HFFc6 (cell line): ENCODE results near the gene FOXD3. TPM values are rescaled to one million over a fixed set of nuclear protein-coding genes. Genes with fewer than 3 reads are reported as not detected.

ENCODE experiments used
- DNase-seq: peaks from one replicate; pipeline ENCODE4 v3.0.0-alpha.2; 2018
- H3K27ac Mint-ChIP-seq: 2 replicates; pipeline ENCODE4 v1.8.0; 2020; ENCODE audit warnings: mild to moderate bottlenecking, mixed read lengths
- H3K27me3 Mint-ChIP-seq: 2 replicates; pipeline ENCODE4 v1.8.0; 2021; ENCODE audit warnings: mild to moderate bottlenecking, moderate library complexity, mixed read lengths; ENCODE audit not compliant: insufficient read depth
- H3K36me3 Mint-ChIP-seq: 2 replicates; pipeline ENCODE4 v1.8.0; 2021; ENCODE audit warnings: low read depth, mixed read lengths
- H3K4me1 Mint-ChIP-seq: 2 replicates; pipeline ENCODE4 v1.8.0; 2020; ENCODE audit warnings: low read depth, mixed read lengths
- H3K4me3 Mint-ChIP-seq: 2 replicates; pipeline ENCODE4 v1.8.0; 2020; ENCODE audit warnings: mild to moderate bottlenecking, moderate library complexity, mixed read lengths
- H3K9me3 Mint-ChIP-seq: 2 replicates; pipeline ENCODE4 v1.8.0; 2020; ENCODE audit warnings: mild to moderate bottlenecking, mixed read lengths
- CTCF ChIP-seq: fragments of 200-600 bp; sonication (generic); IDR thresholded peaks from 2 replicates; pipeline ENCODE4 v1.5.0; 2021; ENCODE audit warnings: antibody characterized with exemption, mild to moderate bottlenecking
- total RNA-seq, 6 experiments: library from RNA; stranded (reverse); fragmentation: NEBNext Ultra II Directional; extraction: Animal tissue kit (Norgen Biotek cat#: 25700); gene quantifications; 2 replicates in 1 of 6; 3 replicates in 5 of 6; pipeline ENCODE4 v1.2.3, GENCODE V29; 2021

FOXD3 gene
- total RNA-seq, 6 experiments from 2014 or later: not detected

GRCh38 chr1:63277195-63278192 is 44.9 kb upstream of the FOXD3 start:
- H3K9me3 Mint-ChIP-seq: no peaks in the 10 kb centered on the region; the same call in 1 of the 2 replicates
- TF ChIP-seq CTCF: no peak
- H3K36me3 Mint-ChIP-seq: no peaks in the 10 kb centered on the region
- H3K27ac Mint-ChIP-seq: no peak overlapping the region
- DNase-seq: no peak
- no peak overlapping the region for H3K4me3 Mint-ChIP-seq
- H3K4me1 Mint-ChIP-seq: no peaks in the 10 kb centered on the region
- no peaks in the 10 kb centered on the region for H3K27me3 Mint-ChIP-seq

DNA sequence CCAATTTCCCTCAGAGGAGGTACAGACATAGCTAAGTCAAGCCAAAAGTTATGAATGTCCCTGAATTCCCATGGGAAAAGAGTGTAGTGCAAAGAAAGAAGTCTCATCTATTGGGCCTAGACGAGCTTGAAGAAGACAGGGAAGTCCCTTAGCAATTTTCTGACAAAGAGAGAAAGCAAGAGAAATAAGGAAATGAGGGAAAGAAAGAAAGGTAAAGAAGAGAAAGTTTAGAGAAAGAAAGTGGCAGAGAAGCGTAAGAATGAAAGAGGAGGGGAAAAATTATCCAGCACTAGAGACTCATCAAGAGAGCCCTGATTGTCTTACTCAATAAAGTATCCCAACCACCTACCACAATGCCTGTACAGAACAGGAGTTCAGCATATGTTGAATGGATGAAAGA is 40.6 kb upstream of the FOXD3 start:
- DNase-seq: no peak
- Mint-ChIP-seq H3K4me3 (no peak overlapping the region), H3K9me3 (peaks cover 15% of the 10 kb centered on the region), H3K27ac (no peak overlapping the region), H3K27me3 (no peaks in the 10 kb centered on the region), H3K4me1 (no peaks in the 10 kb centered on the region), H3K36me3 (no peaks in the 10 kb centered on the region)
- no peak for TF ChIP-seq CTCF

DNA sequence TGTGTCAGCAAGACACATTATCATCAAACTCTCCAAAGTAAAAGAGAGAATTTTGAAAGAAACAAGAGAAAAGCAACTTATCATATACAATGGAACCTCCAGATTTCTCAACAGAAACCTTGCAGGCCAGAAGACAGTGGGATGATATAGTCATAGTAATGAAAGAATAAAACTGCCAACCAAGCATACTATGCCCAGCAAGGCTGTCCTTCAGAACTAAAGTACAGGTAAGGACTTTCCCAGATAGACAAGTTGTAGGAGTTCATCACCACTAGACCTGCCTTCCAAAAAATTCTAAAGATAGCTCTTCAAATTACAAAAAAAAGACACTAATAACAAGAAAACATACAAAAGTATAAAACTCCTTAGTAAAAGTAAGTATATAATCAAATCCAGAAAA is 33.2 kb upstream of the FOXD3 start:
- DNase-seq: no peak
- no peak overlapping the region for H3K4me3 Mint-ChIP-seq
- peaks cover 34% of the 10 kb centered on the region for H3K9me3 Mint-ChIP-seq
- no peaks in the 10 kb centered on the region for H3K36me3 Mint-ChIP-seq
- H3K27ac Mint-ChIP-seq: no peak overlapping the region
- peaks cover 1% of the 10 kb centered on the region; the same call in 1 of the 2 replicates for H3K27me3 Mint-ChIP-seq
- no peaks in the 10 kb centered on the region for H3K4me1 Mint-ChIP-seq
- TF ChIP-seq CTCF: no peak

- TF ChIP-seq CTCF: no peak
Observed at GRCh38 chr1:63294803-63295594, 27.4 kb upstream of the FOXD3 start.

GRCh38 chr1:63304410-63304809 is 18.0 kb upstream of the FOXD3 start:
- H3K4me1 Mint-ChIP-seq: no peaks in the 10 kb centered on the region
- no peaks in the 10 kb centered on the region; the same call in 1 of the 2 replicates for H3K27me3 Mint-ChIP-seq
- H3K4me3 Mint-ChIP-seq: no peak overlapping the region
- no peak for DNase-seq
- H3K36me3 Mint-ChIP-seq: no peaks in the 10 kb centered on the region
- TF ChIP-seq CTCF: no peak
- 0 out of 2 replicates have a peak, but pooled peaks cover 4% of the 10 kb centered on the region for H3K9me3 Mint-ChIP-seq
- H3K27ac Mint-ChIP-seq: no peak overlapping the region

More at GRCh38 chr1:63294803-63295594, 27.4 kb upstream of the FOXD3 start:
- Mint-ChIP-seq H3K4me3 (no peak overlapping the region), H3K36me3 (no peaks in the 10 kb centered on the region), H3K9me3 (no peaks in the 10 kb centered on the region), H3K27me3 (peaks cover 2% of the 10 kb centered on the region; the same call in 1 of the 2 replicates), H3K27ac (no peak overlapping the region), H3K4me1 (no peaks in the 10 kb centered on the region)
- DNase-seq: no peak
